ENCODE data around the gene KRTAP10-3. TPM values are rescaled to one million over a fixed set of nuclear protein-coding genes. Genes with fewer than 3 reads are reported as not detected.

Gene KRTAP10-3
- total and polyA plus RNA-seq, 2 donors (not counting 3 experiments of a cell fraction or from before 2014, with no cell fraction given), result not detected

DNA sequence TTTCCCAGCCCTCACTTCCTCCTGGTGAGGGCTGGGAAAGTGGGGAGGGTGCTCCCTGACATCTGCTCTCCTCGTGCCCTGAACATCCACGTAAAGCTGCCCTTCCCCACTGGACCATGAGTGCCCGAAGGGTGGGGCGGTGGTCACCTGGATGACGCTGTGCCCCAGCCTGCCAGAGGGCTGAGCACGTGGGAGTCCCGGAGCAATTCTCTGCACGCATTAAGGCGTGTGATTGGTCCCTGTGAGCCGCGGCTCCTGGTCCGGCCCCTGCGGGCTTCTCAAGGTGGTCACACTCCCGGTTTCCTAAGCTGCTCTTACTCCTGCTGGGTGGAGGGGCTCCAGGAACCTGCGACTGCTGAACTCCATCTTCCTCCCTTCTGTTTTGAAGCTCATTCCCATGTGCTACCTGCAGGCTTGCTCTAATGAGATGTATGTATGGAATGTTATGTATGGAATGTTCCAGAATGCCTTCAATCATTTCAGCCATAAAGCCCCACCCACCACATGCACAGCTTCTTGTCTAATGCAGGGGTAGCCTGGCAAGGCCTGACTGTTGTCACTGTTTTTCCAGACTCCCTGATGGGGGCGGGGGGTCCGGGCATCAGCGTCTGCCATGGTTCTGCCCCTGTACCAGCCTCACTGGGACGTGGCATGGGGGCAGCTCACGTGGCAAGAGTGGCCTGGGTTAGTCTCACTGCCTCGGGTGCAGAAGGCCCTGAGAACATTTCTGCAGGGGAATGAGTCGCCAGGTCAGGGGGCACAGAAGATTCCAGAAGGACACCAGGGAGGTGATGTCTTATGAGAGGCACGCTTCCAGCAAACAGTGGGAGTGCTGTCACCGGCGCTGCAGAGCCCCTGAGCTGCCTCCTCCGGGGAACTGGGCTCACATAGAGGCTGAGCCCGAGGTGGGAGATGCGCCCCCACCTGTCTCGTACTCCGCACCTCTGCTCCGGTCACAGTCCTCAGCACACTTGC is 38.0 kb downstream of the KRTAP10-3 start:
- DNase-seq (ENCODE audit: low read depth, low spot score), result no peak
- no peak for FAIRE-seq
- H3K27me3 ChIP-seq (ENCODE audit: control insufficient read depth in 2 of 2, insufficient read depth in 2 of 2, low read length in 2 of 2), result no peaks in the 10 kb centered on the region
- no peak overlapping the region for H3K4me2 ChIP-seq (ENCODE audit: insufficient read depth, low read length)
- no peak overlapping the region for H3K27ac ChIP-seq (ENCODE audit: insufficient read depth, low read depth, low read length)
- H3K4me3 ChIP-seq (replicated peaks in 1 of 3; ENCODE audit: insufficient read depth in 1 of 3, low read depth in 1 of 3, low read length in 3 of 3), result no peak overlapping the region
- ChIA-PET POLR2A (no interaction called here), CTCF (no interaction called here)
- H2AFZ ChIP-seq (ENCODE audit: low read depth, low read length), result no peak overlapping the region
- no peaks in the 10 kb centered on the region for H3K4me1 ChIP-seq (ENCODE audit: control insufficient read depth, extremely low read depth, insufficient read depth, low read length)
- no peak for TF ChIP-seq EZH2 (IDR thresholded peaks at IDR 0.05; ENCODE audit: borderline replicate concordance, low read depth, low read length, severe bottlenecking)
- no peak for TF ChIP-seq MYC (IDR thresholded peaks at IDR 0.05; ENCODE audit: low read depth, low read length)
- TF ChIP-seq JUN (IDR thresholded peaks at IDR 0.05; ENCODE audit: borderline replicate concordance, insufficient read depth, insufficient read length, low read depth), result no peak
- TF ChIP-seq POLR2A (IDR thresholded peaks at IDR 0.05; ENCODE audit: low read depth, low read length), result no peak
- TF ChIP-seq, protein P1, sequence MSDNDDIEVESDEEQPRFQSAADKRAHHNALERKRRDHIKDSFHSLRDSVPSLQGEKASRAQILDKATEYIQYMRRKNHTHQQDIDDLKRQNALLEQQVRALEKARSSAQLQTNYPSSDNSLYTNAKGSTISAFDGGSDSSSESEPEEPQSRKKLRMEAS (IDR thresholded peaks at IDR 0.05; ENCODE audit: insufficient read depth, insufficient read length), result no peak
- no peak for TF ChIP-seq FOS (IDR thresholded peaks at IDR 0.05; ENCODE audit: borderline replicate concordance, insufficient read depth, low read length)
- dilution Hi-C loops (cut with MboI; ENCODE audit: extremely low pct_ligation_motif_present, low sequenced_read_pairs) (no loop called here), intact Hi-C loops (cut with micrococcal nuclease) (no loop called here)
- H3K9me1 ChIP-seq (replicated peaks; ENCODE audit: control insufficient read depth, extremely low read depth, insufficient read depth, low read length), result no peaks in the 10 kb centered on the region
- BruUV-seq (replicated peaks), result no TSS peak
- no peaks in the 10 kb centered on the region for H3K36me3 ChIP-seq (ENCODE audit: control insufficient read depth in 2 of 2, extremely low read depth in 1 of 2, insufficient read depth in 2 of 2, low read length in 2 of 2)
- no peaks in the 10 kb centered on the region for H4K20me1 ChIP-seq (replicated peaks; ENCODE audit: control insufficient read depth, extremely low read depth, insufficient read depth, low read length)
- H3K79me2 ChIP-seq (ENCODE audit: control insufficient read depth, insufficient read depth, low read length), result no peaks in the 10 kb centered on the region
- H3K9me3 ChIP-seq (replicated peaks; ENCODE audit: control insufficient read depth, insufficient read depth, low read length), result no peaks in the 10 kb centered on the region
- H3K9ac ChIP-seq (replicated peaks; ENCODE audit: extremely low read depth, insufficient read depth, low read length), result no peak overlapping the region
